ENCODE measurements around the gene TMC1. TPM values are rescaled to one million over a fixed set of nuclear protein-coding genes. Genes with fewer than 3 reads are reported as not detected.

TMC1 gene
- total and polyA plus RNA-seq, 10 of the 15 experiments (the other 5 are each of a cell fraction or from before 2014, with no cell fraction given), result 0.06 to 0.94 (median 0.40) TPM; not detected in 1

GRCh38 chr9:72494051-72494450, 27.4 kb upstream of the TMC1 start:
- no peak overlapping the region for H3K4me3 ChIP-seq
- H3K9ac ChIP-seq (ENCODE audit: control insufficient read depth, insufficient read depth, low read length), result no peak overlapping the region
- H3K9me3 ChIP-seq (replicated peaks; ENCODE audit: control insufficient read depth, insufficient read depth, low read length), result no peaks in the 10 kb centered on the region
- POLR2A ChIA-PET, result no interaction called here
- H3K4me1 ChIP-seq (ENCODE audit: control insufficient read depth, insufficient read depth, low read length), result no peaks in the 10 kb centered on the region
- H3K27ac ChIP-seq (ENCODE audit: control insufficient read depth, insufficient read depth), result no peak overlapping the region
- H2AFZ ChIP-seq (ENCODE audit: control insufficient read depth, low read depth, low read length), result no peak overlapping the region
- FAIRE-seq (no peak), ATAC-seq (no peak), DNase-seq (ENCODE audit: low read depth, low spot score) (no peak)
- RAD21 ChIA-PET (ENCODE audit: unreplicated experiment), result no interaction called here
- H3K4me2 ChIP-seq (ENCODE audit: control insufficient read depth, insufficient read depth), result no peak overlapping the region
- CTCF ChIA-PET, result no interaction called here
- no peaks in the 10 kb centered on the region for H3K27me3 ChIP-seq (replicated peaks in 1 of 2; ENCODE audit: control insufficient read depth in 2 of 2, insufficient read depth in 2 of 2, low read length in 1 of 2)
- intact Hi-C loops (cut with micrococcal nuclease; ENCODE audit: unreplicated experiment) (no loop called here), in situ Hi-C loops (cut with MboI) (no loop called here)
- H3K36me3 ChIP-seq (ENCODE audit: control insufficient read depth in 2 of 2, insufficient read depth in 2 of 2, low read length in 1 of 2), result no peaks in the 10 kb centered on the region
- H3K79me2 ChIP-seq (ENCODE audit: control insufficient read depth, insufficient read depth, low read length), result no peaks in the 10 kb centered on the region
- SMC1A ChIA-PET (ENCODE audit: uncharacterized antibody, unreplicated experiment), result interaction anchor here (1.2 kb wide), 1 partner anchor 213 kb away, joined by 3 read pairs; no protein-coding TSS in a partner anchor
- H4K20me1 ChIP-seq (ENCODE audit: control insufficient read depth, insufficient read depth), result no peaks in the 10 kb centered on the region
- no TSS peak for BruUV-seq (replicated peaks)
- TF ChIP-seq IKZF2 (IDR thresholded peaks at IDR 0.05), result no peak
- no peak for TF ChIP-seq NFYB (IDR thresholded peaks at IDR 0.05; ENCODE audit: insufficient read depth, low read depth, low read length)
- no peak for TF ChIP-seq BACH1 (IDR thresholded peaks at IDR 0.05; ENCODE audit: borderline replicate concordance)
- no peak for TF ChIP-seq IKZF1 (conservative IDR thresholded peaks at IDR 0.05)
- no peak for TF ChIP-seq CREM (IDR thresholded peaks at IDR 0.05; ENCODE audit: low read depth)
- no peak for TF ChIP-seq RELA (IDR thresholded peaks at IDR 0.05; ENCODE audit: borderline replicate concordance, partially characterized antibody)
- TF ChIP-seq LARP7 (IDR thresholded peaks at IDR 0.05), result no peak
- TF ChIP-seq TAF1 (IDR thresholded peaks at IDR 0.05; ENCODE audit: borderline replicate concordance, low read depth, low read length), result no peak
- TF ChIP-seq YY1 (IDR thresholded peaks at IDR 0.05; ENCODE audit: low read depth, low read length), result no peak
- TF ChIP-seq USF2 (IDR thresholded peaks at IDR 0.05; ENCODE audit: borderline replicate concordance, low read depth, low read length), result no peak
- no peak for TF ChIP-seq ASH2L (IDR thresholded peaks at IDR 0.05; ENCODE audit: borderline replicate concordance, low read depth)
- no peak for TF ChIP-seq MAX (IDR thresholded peaks at IDR 0.05; ENCODE audit: low read depth, low read length)
- no peak for TF ChIP-seq RAD51 (IDR thresholded peaks at IDR 0.05)
- no peak for TF ChIP-seq E4F1 (IDR thresholded peaks at IDR 0.05; ENCODE audit: borderline replicate concordance, partially characterized antibody)
- no peak for TF ChIP-seq STAT1 (conservative IDR thresholded peaks at IDR 0.05)
- TF ChIP-seq FOXK2 (IDR thresholded peaks at IDR 0.05), result no peak

Measured in GM12878 (cell line).